Measurements from ENCODE around the gene PGRMC2.

PGRMC2 gene

DNA sequence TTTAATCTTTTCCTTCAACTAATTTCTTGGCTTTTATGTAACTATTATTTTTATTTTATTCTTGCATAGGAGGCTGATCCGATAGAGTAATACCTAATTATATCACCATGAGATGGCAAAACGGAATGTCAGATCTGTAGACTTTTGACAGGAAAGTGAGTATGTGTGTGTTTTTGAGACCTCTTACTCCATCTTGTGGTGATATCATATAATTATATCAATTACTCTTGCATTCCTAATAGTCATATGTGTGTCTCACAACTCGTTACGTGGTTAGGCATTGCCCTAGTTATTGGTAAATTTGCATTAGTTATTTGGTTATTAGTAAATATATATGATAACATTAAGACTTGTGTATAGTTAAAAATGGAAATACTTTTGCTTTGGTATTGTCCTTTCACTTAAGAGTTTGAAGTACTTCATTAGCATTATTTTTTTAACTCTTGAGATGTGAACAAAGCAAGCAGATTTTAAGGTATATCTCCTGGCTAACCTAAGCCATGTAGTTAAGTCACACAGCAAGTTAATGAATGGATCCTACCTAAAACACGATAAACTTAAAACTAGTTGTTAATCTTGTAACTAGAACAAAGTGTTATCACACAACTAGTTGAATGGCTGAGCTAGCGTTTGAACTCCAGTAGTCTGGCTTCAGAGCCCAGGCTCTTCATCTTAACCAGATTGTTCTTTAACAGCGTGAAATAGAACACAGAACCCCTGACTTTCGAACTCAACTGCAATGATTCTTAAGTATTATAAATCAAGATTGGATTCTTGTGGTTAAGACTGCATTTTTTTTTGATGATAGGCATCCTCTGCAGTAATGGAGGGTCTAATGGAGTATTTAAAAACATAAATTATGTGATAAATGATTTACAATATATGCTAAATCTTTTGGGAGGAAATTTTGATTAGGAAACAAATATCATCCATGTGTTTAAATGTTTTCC, 67.1 kb downstream of the PGRMC2 start:
- no peak for DNase-seq (ENCODE audit: low read depth in 3 of 3)

Measured in stimulated activated CD4-positive, alpha-beta T cell treated with anti-CD3 and anti-CD28 coated beads, TNF-alpha, amount 100 ng/mL, for 4 hours (primary cell).